ENCODE results near the gene GSN.

Gene GSN

DNA sequence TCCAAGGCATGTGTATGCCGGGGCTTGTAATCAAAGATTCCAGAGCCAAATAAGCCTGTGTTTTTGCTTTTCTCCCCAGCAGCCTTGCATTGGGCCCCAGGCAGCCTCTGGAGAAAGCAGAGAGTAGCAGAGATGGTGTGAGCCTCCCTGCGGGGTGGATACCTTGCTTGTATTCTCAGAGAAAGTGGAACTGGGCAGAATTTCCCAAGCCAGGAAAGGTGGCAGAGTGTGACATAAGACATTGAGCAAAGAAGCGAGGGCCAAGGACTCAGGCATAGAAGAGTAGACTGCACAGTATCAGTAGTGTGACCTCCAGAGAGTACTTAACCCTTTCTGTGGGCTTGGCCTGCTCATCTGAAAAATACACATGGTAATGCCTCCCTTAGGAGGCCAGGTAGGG lies 1.6 kb upstream of the GSN start:
- no peak for TF ChIP-seq MAX (IDR thresholded peaks at IDR 0.05; ENCODE audit: low read depth, low read length)
- no peak for TF ChIP-seq MYC (IDR thresholded peaks at IDR 0.05; ENCODE audit: low read depth, low read length)
- no peak overlapping the region for H3K4me3 ChIP-seq (ENCODE audit: low read depth, low read length)
- DNase-seq (ENCODE audit: low read depth) = no peak

DNA sequence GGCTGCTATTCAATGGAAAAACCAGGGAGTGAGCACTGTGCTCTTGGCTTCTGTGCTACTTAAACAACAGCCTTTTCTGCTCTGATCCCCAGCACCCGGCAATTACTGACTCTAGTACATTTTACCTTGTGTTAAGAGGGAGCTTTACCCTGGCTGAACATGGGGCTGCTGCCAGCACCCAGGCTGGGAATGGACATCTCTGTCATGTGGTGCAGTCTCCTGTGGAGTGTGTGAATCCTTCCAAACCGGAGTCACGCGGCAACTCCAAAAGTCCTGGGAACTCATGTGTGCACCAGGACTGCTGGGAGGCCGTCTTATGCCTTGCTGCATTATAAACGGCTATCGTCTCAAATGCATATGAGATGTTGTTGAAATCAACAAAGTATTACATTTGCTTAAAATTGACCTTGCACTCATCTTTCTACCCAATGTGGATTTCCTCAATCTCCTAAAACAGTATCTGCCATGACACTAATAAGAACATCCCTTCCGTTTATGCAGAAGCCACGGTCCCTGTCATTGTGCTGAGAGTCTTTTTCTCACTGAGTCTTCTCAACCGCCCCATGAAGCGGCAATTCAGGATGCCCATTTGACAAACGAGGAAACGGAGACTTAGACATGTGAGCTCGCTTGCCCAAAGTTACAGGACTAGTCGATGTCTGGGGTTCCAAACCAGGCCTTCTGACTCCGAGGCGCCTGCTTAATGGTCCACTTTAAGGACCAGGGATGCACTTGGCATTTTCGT lies 884 bp upstream of the GSN start:
- DNase-seq (ENCODE audit: low read depth) = no peak
- H3K4me3 ChIP-seq (ENCODE audit: low read depth, low read length) = peak overlapping the region; percentile 54
- no peak for TF ChIP-seq MYC (IDR thresholded peaks at IDR 0.05; ENCODE audit: low read depth, low read length)
- TF ChIP-seq MAX (IDR thresholded peaks at IDR 0.05; ENCODE audit: low read depth, low read length) = no peak
- TF ChIP-seq CTCF (IDR thresholded peaks at IDR 0.05; ENCODE audit: low read depth, low read length) = no peak
- TF ChIP-seq POLR2A (IDR thresholded peaks at IDR 0.05; ENCODE audit: extremely low read depth, insufficient read length) = no peak

DNA sequence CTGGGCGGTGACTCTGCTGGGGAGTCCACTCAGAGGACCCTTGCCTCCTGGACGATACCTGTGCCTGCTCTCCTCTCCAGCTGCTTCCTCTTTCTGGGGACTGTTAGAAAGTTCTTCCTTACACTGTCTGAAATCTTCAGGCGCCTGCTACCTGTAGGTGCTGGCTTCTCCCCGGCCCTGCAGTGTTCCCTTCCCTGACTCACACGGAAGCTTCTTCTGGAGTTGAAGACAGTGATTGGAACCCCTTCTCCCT lies 562 bp downstream of the GSN start:
- TF ChIP-seq MAX (IDR thresholded peaks at IDR 0.05; ENCODE audit: low read depth, low read length) (no peak), POLR2A (IDR thresholded peaks at IDR 0.05; ENCODE audit: extremely low read depth, insufficient read length) (no peak), MYC (IDR thresholded peaks at IDR 0.05; ENCODE audit: low read depth, low read length) (no peak), CTCF (IDR thresholded peaks at IDR 0.05; ENCODE audit: low read depth, low read length) (no peak)
- H3K4me3 ChIP-seq (ENCODE audit: low read depth, low read length) = peak overlapping the region; percentile 81
- peak; percentile 58 for DNase-seq (ENCODE audit: low read depth)

- H3K4me3 ChIP-seq (ENCODE audit: low read depth, low read length) = peak overlapping the region; percentile 81
- peak; percentile 81 for DNase-seq (ENCODE audit: low read depth)
- no peak for TF ChIP-seq MYC (IDR thresholded peaks at IDR 0.05; ENCODE audit: low read depth, low read length)
- TF ChIP-seq POLR2A (IDR thresholded peaks at IDR 0.05; ENCODE audit: extremely low read depth, insufficient read length) = peak; percentile 20
These were observed 1.1 kb downstream of the GSN start for GRCh38 chr9:121268851-121269641.

DNA sequence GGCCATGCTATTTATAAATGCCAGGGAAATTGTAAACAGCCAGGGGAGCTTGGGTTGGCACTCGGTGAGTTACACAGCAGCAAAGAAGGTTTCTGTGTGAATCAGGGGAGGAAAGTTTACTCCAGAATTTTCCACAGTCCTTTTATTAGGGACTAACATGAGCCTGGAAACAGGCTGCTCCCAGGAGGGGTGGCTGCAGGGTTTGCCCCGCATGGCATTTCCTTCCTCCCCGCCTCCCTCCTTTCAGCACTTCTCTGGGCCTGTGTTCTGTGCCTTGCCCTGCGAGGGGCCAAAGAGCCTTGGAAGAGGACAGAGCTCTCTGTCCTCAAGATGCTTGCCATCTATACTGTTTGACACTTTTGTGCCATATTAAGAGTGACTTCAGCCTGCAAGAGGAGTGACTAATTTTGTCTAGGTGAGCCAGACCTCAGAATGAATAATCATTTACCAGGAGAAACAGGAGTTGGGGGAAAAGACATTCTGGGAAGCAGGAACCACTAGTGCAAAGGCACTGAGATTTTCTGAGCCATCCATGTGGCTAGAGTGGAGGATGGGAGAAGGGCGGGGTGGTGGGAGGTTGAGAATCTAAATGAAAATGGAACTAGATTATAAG lies 1.8 kb downstream of the GSN start:
- no peak for TF ChIP-seq POLR2A (IDR thresholded peaks at IDR 0.05; ENCODE audit: extremely low read depth, insufficient read length)
- TF ChIP-seq CTCF (IDR thresholded peaks at IDR 0.05; ENCODE audit: low read depth, low read length) = no peak
- H3K4me3 ChIP-seq (ENCODE audit: low read depth, low read length) = peak overlapping the region; percentile 81
- DNase-seq (ENCODE audit: low read depth) = peak; percentile 54

GRCh38 chr9:121271368-121272341 lies 3.7 kb downstream of the GSN start:
- H3K4me3 ChIP-seq (ENCODE audit: low read depth, low read length) = peak overlapping the region; percentile 81
- DNase-seq (ENCODE audit: low read depth) = peak; percentile 95
- TF ChIP-seq MAX (IDR thresholded peaks at IDR 0.05; ENCODE audit: low read depth, low read length) (peak; percentile 82), MYC (IDR thresholded peaks at IDR 0.05; ENCODE audit: low read depth, low read length) (peak; percentile 85), POLR2A (IDR thresholded peaks at IDR 0.05; ENCODE audit: extremely low read depth, insufficient read length) (no peak)
